HepG2 (cell line): ENCODE results near the gene BLVRA. TPM values are rescaled to one million over a fixed set of nuclear protein-coding genes. Genes with fewer than 3 reads are reported as not detected.
"Not testable (repeated sequence)": the region's sequence is repeated elsewhere in the genome, so short reads cannot be mapped to it uniquely, and the experiment has no call there.

ENCODE experiments used
- ATAC-seq: fragments of 200-7000 bp; cut with Tn5 transposase; 3 replicates; pipeline ENCODE4 v1.9.1; 2020; ENCODE audit warnings: mild to moderate bottlenecking, moderate library complexity
- BruUV-seq: library from RNA; stranded (reverse); fragments of 400-500 nt; replicated peaks from 2 replicates; lab custom pipeline; 2021; lab: Mats Ljungman, UMichigan
- CTCF ChIA-PET: fragments of 300-600 bp; formaldehyde crosslinking; extraction: SDS; loops from one replicate; lab custom pipeline; 2021; ENCODE audit warnings: low total read pairs, inconsistent platforms, low intra/inter-chr PET ratio; lab: Yijun Ruan, JAX
- POLR2A ChIA-PET: fragments of 350-600 bp; sonication (Branson Sonifier 250); formaldehyde crosslinking; loops from one replicate; lab custom pipeline; 2020; ENCODE audit warnings: antibody characterized with exemption, inconsistent platforms; lab: Yijun Ruan, JAX
- DNase-seq: peaks from one replicate; pipeline ENCODE4 v3.0.0-alpha.2; 2015; ENCODE audit warnings: low spot score
- FAIRE-seq: peaks from 3 replicates; lab custom pipeline; 2011; peaks lifted over from hg19 to GRCh38; lab: Jason Lieb, UNC
- H2AFZ ChIP-seq: one replicate; pipeline ENCODE4 v1.6.1; 2011; ENCODE audit warnings: low read length, inconsistent platforms
- H3K27ac ChIP-seq: fragments of 300-600 bp; 3 replicates; pipeline ENCODE4 v1.8.0; 2011; ENCODE audit warnings: mixed run types, mild to moderate bottlenecking, mixed read lengths, low read length, inconsistent platforms; ENCODE audit not compliant: insufficient read depth; ENCODE audit errors: extremely low read length
- H3K27me3 ChIP-seq, 2 experiments: fragments of 200-600 bp in 1 of 2; 2 replicates in 1 of 2; 3 replicates in 1 of 2; pipeline versions ENCODE4 v1.6.0 to v1.8.0; 2011; ENCODE audit warnings: low read length in 2 of 2, mild to moderate bottlenecking in 2 of 2, moderate library complexity in 2 of 2, inconsistent platforms in 1 of 2; ENCODE audit not compliant: insufficient read depth in 2 of 2, control insufficient read depth in 1 of 2
- H3K36me3 ChIP-seq, 2 experiments: fragments of 200-600 bp in 1 of 2; replicated peaks in 1 of 2; 2 replicates in 1 of 2; 3 replicates in 1 of 2; pipeline versions ENCODE4 v1.5.1 to v1.8.0; 2011; ENCODE audit warnings: low read length in 2 of 2, inconsistent platforms in 1 of 2; ENCODE audit not compliant: insufficient read depth in 2 of 2, control insufficient read depth in 1 of 2
- H3K4me1 ChIP-seq: 2 replicates; pipeline ENCODE4 v1.5.1; 2012; ENCODE audit warnings: low read length, inconsistent platforms; ENCODE audit not compliant: insufficient read depth
- H3K4me2 ChIP-seq: 2 replicates; pipeline ENCODE4 v1.6.0; 2011; ENCODE audit warnings: low read depth, low read length, inconsistent platforms
- H3K4me3 ChIP-seq, 3 experiments: fragments of 200-600 bp in 1 of 3; sonication (generic), shearing (Covaris generic) in 1 of 3; replicated peaks in 1 of 3; 2 replicates each; pipeline ENCODE4 v1.5.1; 2011 to 2016; ENCODE audit warnings: low read length in 3 of 3, inconsistent platforms in 2 of 3, low read depth in 2 of 3, mild to moderate bottlenecking in 2 of 3, control low read depth in 1 of 3, mixed read lengths in 1 of 3; ENCODE audit not compliant: insufficient read depth in 1 of 3
- H3K79me2 ChIP-seq: one replicate; pipeline ENCODE4 v1.6.1; 2011; ENCODE audit warnings: low read length, inconsistent platforms; ENCODE audit not compliant: insufficient read depth
- H3K9ac ChIP-seq: 2 replicates; pipeline ENCODE4 v1.6.0; 2011; ENCODE audit warnings: mild to moderate bottlenecking, low read depth, low read length, inconsistent platforms; ENCODE audit not compliant: insufficient read depth
- H3K9me3 ChIP-seq: 2 replicates; pipeline ENCODE4 v1.5.1; 2012; ENCODE audit warnings: mild to moderate bottlenecking, low read length
- H4K20me1 ChIP-seq: 2 replicates; pipeline ENCODE4 v1.6.0; 2011; ENCODE audit warnings: inconsistent platforms, mild to moderate bottlenecking, low read length, moderate library complexity; ENCODE audit not compliant: insufficient read depth
- GLI4 ChIP-seq: sonication (generic); formaldehyde crosslinking; IDR thresholded peaks from 2 replicates; pipeline ENCODE4 v1.5.1; 2020; ENCODE audit warnings: missing genetic modification reagents, mild to moderate bottlenecking, moderate library complexity, borderline replicate concordance
- HNRNPL ChIP-seq: fragments of 200-400 bp; formaldehyde crosslinking; IDR thresholded peaks from 2 replicates; pipeline ENCODE4 v1.6.1; 2017; ENCODE audit warnings: mild to moderate bottlenecking, low read depth, low read length
- KDM5B ChIP-seq: sonication (generic); formaldehyde crosslinking; IDR thresholded peaks from 2 replicates; pipeline ENCODE4 v1.4.0; 2020; ENCODE audit warnings: missing genetic modification reagents, mild to moderate bottlenecking, borderline replicate concordance
- MED13 ChIP-seq: sonication (generic); formaldehyde crosslinking; IDR thresholded peaks from 2 replicates; pipeline ENCODE4 v1.5.0; 2020; ENCODE audit warnings: missing genetic modification reagents
- ZFY ChIP-seq: sonication (generic); formaldehyde crosslinking; IDR thresholded peaks from 2 replicates; pipeline ENCODE4 v1.4.0; 2020; ENCODE audit warnings: missing genetic modification reagents
- ZNF124 ChIP-seq: sonication (generic); formaldehyde crosslinking; IDR thresholded peaks from 2 replicates; pipeline ENCODE4 v1.4.0; 2020; ENCODE audit warnings: missing genetic modification reagents
- ZNF274 ChIP-seq: sonication (generic); formaldehyde crosslinking; IDR thresholded peaks from 2 replicates; pipeline ENCODE4 v1.5.1; 2020; ENCODE audit warnings: mild to moderate bottlenecking, missing genetic modification reagents
- ZNF468 ChIP-seq: sonication (generic); formaldehyde crosslinking; IDR thresholded peaks from 2 replicates; pipeline ENCODE4 v1.8.0; 2022; ENCODE audit warnings: mild to moderate bottlenecking, moderate library complexity, missing genetic modification reagents
- ZNF557 ChIP-seq: sonication (generic); formaldehyde crosslinking; IDR thresholded peaks from 2 replicates; pipeline ENCODE4 v1.4.0; 2020; ENCODE audit warnings: missing genetic modification reagents
- ZNF841 ChIP-seq: sonication (generic); formaldehyde crosslinking; IDR thresholded peaks from 2 replicates; pipeline ENCODE4 v1.8.1; 2023; ENCODE audit warnings: missing genetic modification reagents, borderline replicate concordance
- WGBS: methylation state at CpG from one replicate; pipeline ENCODE4 v1.1.6; 2017; ENCODE audit warnings: low lambda C conversion rate; 5-methylcytosine and 5-hydroxymethylcytosine counted together
- in situ Hi-C: cut with HindIII; loops from 2 replicates; pipeline ENCODE4 v1.10.0; 2017; ENCODE audit warnings: low pct_unique_long_range_greater_than_20kb; ENCODE audit not compliant: extremely low pct_ligation_motif_present
- intact Hi-C: fragments of 100-400 bp; cut with micrococcal nuclease; formaldehyde crosslinking; loops from one replicate; pipeline ENCODE4 v1.10.0; 2022; ENCODE audit not compliant: unreplicated experiment
- polyA plus RNA-seq, 8 experiments: library from polyadenylated mRNA; depleted of rRNA in 3 of 8; stranded (reverse) in 7 of 8; unstranded in 1 of 8; fragments of >200 nt; fragmentation: Illumina TruSeq in 4 of 8; extraction: Trizol in 4 of 8; gene quantifications; 2 replicates each; pipeline versions ENCODE4 v1.2.1 to v1.2.3, GENCODE V29; 2011 to 2016; ENCODE audit warnings: low read depth in 4 of 8, missing spikeins in 1 of 8, mixed read lengths in 1 of 8; ENCODE audit not compliant: insufficient read depth in 1 of 8
- total RNA-seq, 5 experiments: library from RNA; depleted of rRNA; stranded (reverse); fragments of >200 nt; fragmentation: Illumina TruSeq; extraction: Trizol; gene quantifications; 2 replicates each; pipeline ENCODE4 v1.2.3, GENCODE V29; 2016; ENCODE audit warnings: low read depth in 1 of 5
- TF ChIP-seq, protein P1 (sequence below): sonication (generic); formaldehyde crosslinking; IDR thresholded peaks from 2 replicates; pipeline ENCODE4 v1.4.0; 2020; ENCODE audit warnings: missing genetic modification reagents
- TF ChIP-seq, protein P2 (sequence below): sonication (generic); formaldehyde crosslinking; IDR thresholded peaks from 2 replicates; pipeline ENCODE4 v1.8.1; 2023; ENCODE audit warnings: mild to moderate bottlenecking, moderate library complexity, missing genetic modification reagents
- TF ChIP-seq, protein P3 (sequence below): sonication (generic); formaldehyde crosslinking; IDR thresholded peaks from 2 replicates; pipeline ENCODE4 v1.5.0; 2020; ENCODE audit warnings: missing genetic modification reagents
- TF ChIP-seq, protein P4 (sequence below): sonication (generic); formaldehyde crosslinking; IDR thresholded peaks from 2 replicates; pipeline ENCODE4 v1.8.0; 2022; ENCODE audit warnings: mild to moderate bottlenecking, missing genetic modification reagents, borderline replicate concordance

BLVRA gene
- total and polyA plus RNA-seq, 2 of the 13 experiments (the other 11 are each of a cell fraction or from before 2014, with no cell fraction given): 39.2 to 64.2 TPM

DNA sequence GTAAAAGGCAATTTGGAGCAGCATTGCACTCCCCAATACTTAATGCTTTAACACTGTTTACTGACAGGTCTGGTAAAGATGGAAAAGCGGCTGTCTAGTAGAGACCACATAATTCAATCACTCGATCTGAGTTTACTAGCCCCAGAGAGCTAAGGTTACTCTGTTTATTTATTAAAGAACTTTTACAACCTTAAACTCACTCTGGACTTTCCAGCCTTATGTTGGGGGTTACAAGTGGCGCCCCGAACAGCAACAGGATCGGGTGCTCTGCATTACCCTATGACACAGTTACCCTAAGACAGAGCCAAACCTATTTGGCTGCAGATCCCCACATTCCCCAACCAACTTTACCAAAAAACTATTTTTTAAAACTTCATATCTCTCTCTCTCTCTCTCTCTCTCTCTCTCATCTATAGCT lies 66.9 kb downstream of the BLVRA start:
- ATAC-seq: no peak
- in situ Hi-C loops (loop anchor here (25.0 kb wide), 1 partner anchor 363 kb away; no protein-coding TSS in a partner anchor), intact Hi-C loops (no loop called here)
- 39% methylated on average over 5 of the region's 5 CpGs for WGBS
- no peak for FAIRE-seq
- Histone ChIP-seq H3K79me2 (no peaks in the 10 kb centered on the region), H2AFZ (no peak overlapping the region), H3K27me3 (peaks cover 0 to 19% of the 10 kb centered on the region in 2 experiments; a peak in 1 of 5 replicates), H3K9ac (no peak overlapping the region), H3K27ac (no peak overlapping the region), H3K4me3 (no peak overlapping the region), H3K4me1 (peaks cover 22% of the 10 kb centered on the region), H3K9me3 (no peaks in the 10 kb centered on the region), H3K36me3 (no peaks in the 10 kb centered on the region), H3K4me2 (no peak overlapping the region), H4K20me1 (no peaks in the 10 kb centered on the region)
- POLR2A ChIA-PET: no interaction called here
- no peak for DNase-seq
- BruUV-seq: no TSS peak
- CTCF ChIA-PET: no interaction called here
- TF ChIP-seq GLI4 (CRISPR knock-in tag) (no peak), MED13 (no peak), KDM5B (CRISPR knock-in tag) (no peak), ZNF124 (CRISPR knock-in tag) (no peak), ZNF557 (CRISPR knock-in tag) (no peak), ZNF841 (CRISPR knock-in tag) (no peak), ZNF274 (CRISPR knock-in tag) (no peak), ZFY (CRISPR knock-in tag) (no peak), HNRNPL (no peak), ZNF468 (CRISPR knock-in tag) (no peak)
- TF ChIP-seq, protein P1, sequence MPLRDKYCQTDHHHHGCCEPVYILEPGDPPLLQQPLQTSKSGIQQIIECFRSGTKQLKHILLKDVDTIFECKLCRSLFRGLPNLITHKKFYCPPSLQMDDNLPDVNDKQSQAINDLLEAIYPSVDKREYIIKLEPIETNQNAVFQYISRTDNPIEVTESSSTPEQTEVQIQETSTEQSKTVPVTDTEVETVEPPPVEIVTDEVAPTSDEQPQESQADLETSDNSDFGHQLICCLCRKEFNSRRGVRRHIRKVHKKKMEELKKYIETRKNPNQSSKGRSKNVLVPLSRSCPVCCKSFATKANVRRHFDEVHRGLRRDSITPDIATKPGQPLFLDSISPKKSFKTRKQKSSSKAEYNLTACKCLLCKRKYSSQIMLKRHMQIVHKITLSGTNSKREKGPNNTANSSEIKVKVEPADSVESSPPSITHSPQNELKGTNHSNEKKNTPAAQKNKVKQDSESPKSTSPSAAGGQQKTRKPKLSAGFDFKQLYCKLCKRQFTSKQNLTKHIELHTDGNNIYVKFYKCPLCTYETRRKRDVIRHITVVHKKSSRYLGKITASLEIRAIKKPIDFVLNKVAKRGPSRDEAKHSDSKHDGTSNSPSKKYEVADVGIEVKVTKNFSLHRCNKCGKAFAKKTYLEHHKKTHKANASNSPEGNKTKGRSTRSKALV (CRISPR knock-in tag): no peak
- TF ChIP-seq, protein P2, sequence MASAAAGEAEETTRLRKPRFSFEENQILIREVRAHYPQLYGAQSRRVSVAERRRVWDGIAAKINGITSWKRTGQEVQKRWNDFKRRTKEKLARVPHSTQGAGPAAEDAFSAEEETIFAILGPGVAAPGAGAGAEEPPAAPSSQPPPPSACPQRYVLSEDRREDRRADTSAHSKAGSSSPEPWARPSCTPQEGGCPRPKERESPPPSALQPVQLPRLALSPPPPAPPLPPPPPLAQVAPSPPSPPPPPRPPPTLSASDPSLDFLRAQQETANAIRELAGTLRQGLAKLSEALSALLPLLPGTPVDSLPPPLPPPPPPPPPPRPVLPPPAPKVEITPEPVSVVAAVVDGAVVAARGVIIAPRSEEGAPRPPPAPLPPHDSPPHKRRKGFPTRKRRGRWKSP (CRISPR knock-in tag): no peak
- TF ChIP-seq, protein P3, sequence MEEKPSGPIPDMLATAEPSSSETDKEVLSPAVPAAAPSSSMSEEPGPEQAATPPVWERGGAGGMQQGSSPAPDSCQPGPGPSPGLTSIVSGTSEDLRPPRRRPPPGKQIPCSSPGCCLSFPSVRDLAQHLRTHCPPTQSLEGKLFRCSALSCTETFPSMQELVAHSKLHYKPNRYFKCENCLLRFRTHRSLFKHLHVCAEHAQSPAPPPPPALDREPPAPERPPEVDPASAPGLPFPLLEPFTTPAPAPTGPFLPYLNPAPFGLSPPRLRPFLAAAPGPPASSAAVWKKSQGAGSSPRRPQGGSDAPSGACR (CRISPR knock-in tag): no peak
- TF ChIP-seq, protein P4, sequence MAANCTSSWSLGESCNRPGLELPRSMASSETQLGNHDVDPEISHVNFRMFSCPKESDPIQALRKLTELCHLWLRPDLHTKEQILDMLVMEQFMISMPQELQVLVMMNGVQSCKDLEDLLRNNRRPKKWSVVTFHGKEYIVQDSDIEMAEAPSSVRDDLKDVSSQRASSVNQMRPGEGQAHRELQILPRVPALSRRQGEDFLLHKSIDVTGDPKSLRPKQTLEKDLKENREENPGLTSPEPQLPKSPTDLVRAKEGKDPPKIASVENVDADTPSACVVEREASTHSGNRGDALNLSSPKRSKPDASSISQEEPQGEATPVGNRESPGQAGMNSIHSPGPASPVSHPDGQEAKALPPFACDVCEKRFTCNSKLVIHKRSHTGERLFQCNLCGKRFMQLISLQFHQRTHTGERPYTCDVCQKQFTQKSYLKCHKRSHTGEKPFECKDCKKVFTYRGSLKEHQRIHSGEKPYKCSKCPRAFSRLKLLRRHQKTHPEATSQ: no peak

DNA sequence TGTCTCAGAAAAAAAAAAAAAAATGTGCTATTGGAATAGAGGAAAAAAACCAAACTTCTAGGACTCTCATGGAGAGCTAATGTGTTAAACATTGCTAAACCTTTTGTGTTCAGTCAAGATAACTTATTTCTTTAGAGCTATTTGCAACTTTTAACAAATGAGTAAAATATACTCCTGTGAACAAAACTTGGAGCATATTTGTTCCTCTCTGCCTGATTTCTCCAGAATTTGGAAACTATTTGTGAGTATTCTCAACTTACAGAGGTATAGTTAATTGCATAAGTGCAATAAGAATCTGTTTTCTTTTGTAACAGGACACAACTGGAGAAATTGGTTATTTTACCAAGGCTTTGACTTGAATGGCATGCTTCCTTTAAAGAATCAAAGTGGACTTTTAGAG lies 72.4 kb downstream of the BLVRA start:
- Histone ChIP-seq H3K4me1 (peaks cover 13% of the 10 kb centered on the region), H3K27me3 (peaks cover 0 to 17% of the 10 kb centered on the region in 2 experiments; a peak in 1 of 5 replicates)
- H2AFZ ChIP-seq, CTCF ChIA-PET, FAIRE-seq, H3K9ac ChIP-seq, ATAC-seq, BruUV-seq, H3K4me2 ChIP-seq, H3K79me2 ChIP-seq, H3K4me3 ChIP-seq, POLR2A ChIA-PET, H3K9me3 ChIP-seq, H4K20me1 ChIP-seq, H3K36me3 ChIP-seq, H3K27ac ChIP-seq, DNase-seq: not testable (repeated sequence)
- in situ Hi-C loops: loop anchor here (25.0 kb wide), 1 partner anchor 369 kb away; no protein-coding TSS in a partner anchor
- intact Hi-C loops: loop anchor here (10.0 kb wide), 1 partner anchor 376 kb away; no protein-coding TSS in a partner anchor
